Activated T-helper 17 cell treated with anti-CD3 and anti-CD28 coated beads, Interleukin-2, amount 50 U/mL, for 72 hours (primary cell): ENCODE data around the gene BAIAP2L1. TPM values are rescaled to one million over a fixed set of nuclear protein-coding genes. Genes with fewer than 3 reads are reported as not detected.
A peak's percentile ranks its signal among the peaks of the same experiment; 100 is the strongest.

Source experiments
- ATAC-seq: fragments of 150-1000 bp; cut with Tn5 transposase; replicated peaks from 2 replicates; pipeline ENCODE4 v1.10.0; 2021; ENCODE audit warnings: mild to moderate bottlenecking, moderate library complexity
- H3K27ac Mint-ChIP-seq: one replicate; pipeline ENCODE4 v1.8.0; 2022; ENCODE audit warnings: mixed read lengths
- H3K27me3 Mint-ChIP-seq: one replicate; pipeline ENCODE4 v1.8.0; 2022; ENCODE audit warnings: mixed read lengths
- H3K36me3 Mint-ChIP-seq: one replicate; pipeline ENCODE4 v1.8.0; 2022; ENCODE audit warnings: low read depth, mild to moderate bottlenecking, mixed read lengths
- H3K4me1 Mint-ChIP-seq: one replicate; pipeline ENCODE4 v1.8.0; 2022; ENCODE audit warnings: mixed read lengths
- H3K4me3 Mint-ChIP-seq: one replicate; pipeline ENCODE4 v1.8.0; 2022; ENCODE audit warnings: mild to moderate bottlenecking, mixed read lengths
- H3K9me3 Mint-ChIP-seq: one replicate; pipeline ENCODE4 v1.8.0; 2022; ENCODE audit warnings: mixed read lengths
- total RNA-seq, 2 donors: library from RNA; stranded (reverse); gene quantifications; one replicate each; pipeline ENCODE4 v1.2.3, GENCODE V29; 2022

BAIAP2L1 gene
- total RNA-seq, 2 donors from 2014 or later, result 1.2 to 6.0 TPM

DNA sequence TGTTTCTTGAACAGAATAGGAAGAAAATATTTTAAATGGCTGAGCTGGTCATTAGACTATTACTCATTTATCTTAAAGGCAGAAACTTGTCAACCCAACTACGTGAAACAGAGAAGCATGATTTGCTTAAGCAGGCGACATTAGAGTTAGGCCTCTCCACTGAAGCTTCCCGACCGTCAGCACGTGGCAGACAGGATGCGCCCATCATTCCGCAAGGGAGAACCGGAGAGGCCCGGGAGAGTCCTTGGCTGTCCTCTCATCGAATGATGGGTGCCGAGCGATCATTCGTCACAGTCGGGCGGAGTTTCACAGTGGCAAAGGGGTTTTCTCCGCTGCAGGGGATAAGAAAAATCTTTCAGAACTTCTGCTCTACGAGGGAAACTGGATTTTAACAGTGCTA is 107.6 kb downstream of the BAIAP2L1 start:
- H3K4me1 Mint-ChIP-seq, result no peaks in the 10 kb centered on the region
- peaks cover 15% of the 10 kb centered on the region for H3K36me3 Mint-ChIP-seq
- H3K27ac Mint-ChIP-seq, result no peak overlapping the region
- no peaks in the 10 kb centered on the region for H3K27me3 Mint-ChIP-seq
- ATAC-seq, result no peak
- no peaks in the 10 kb centered on the region for H3K9me3 Mint-ChIP-seq
- no peak overlapping the region for H3K4me3 Mint-ChIP-seq

DNA sequence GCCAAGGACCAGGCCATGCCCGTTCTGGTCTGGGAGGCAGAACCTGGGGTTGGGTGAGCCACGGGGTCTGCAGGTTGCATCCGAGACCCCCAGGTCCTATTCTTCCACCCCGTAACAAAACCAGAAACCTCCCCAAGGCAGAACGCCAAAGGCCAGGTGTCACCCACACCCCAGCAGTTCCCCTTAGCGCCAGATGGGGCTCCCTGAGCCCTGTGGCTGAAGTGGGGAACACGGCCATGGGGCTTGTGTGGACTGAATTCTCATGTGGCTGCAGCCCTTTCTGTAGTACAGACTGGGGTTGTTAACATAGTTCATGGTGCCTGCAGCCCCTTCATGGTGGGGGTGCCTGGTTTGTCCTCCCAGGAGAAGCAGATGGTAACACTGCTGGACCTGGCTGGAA is 109.2 kb downstream of the BAIAP2L1 start:
- Mint-ChIP-seq H3K4me3 (no peak overlapping the region), H3K27me3 (no peaks in the 10 kb centered on the region), H3K4me1 (no peaks in the 10 kb centered on the region), H3K9me3 (no peaks in the 10 kb centered on the region), H3K36me3 (peaks cover 15% of the 10 kb centered on the region), H3K27ac (no peak overlapping the region)
- ATAC-seq, result no peak

DNA sequence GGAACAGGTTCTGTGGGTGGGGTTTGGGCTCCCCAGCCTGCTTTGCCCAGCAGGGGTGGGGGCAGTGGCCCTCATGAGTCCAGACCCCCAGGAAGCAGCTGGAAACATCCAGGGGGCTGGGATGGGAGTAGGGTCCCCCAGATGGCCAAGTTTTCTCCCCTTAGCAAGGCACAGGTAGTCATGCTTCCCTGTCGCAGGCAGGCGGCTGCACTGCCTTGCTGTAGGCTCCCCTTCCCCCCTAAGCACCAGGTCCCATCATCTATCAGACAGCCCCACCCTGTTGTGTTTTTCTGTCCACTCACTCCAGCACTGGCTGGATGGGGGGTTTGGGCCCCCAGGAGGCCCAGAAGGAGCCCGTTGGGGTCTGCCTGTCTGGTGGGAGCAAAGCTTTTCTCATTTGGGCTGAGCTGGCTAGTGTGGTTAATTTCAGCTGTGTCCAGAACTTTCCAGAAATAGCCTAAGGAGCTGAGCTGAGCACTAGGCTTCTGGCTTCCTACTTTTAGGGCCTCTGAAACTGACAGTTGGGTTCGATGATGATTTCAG is 111.5 kb downstream of the BAIAP2L1 start:
- H3K4me1 Mint-ChIP-seq, result peaks cover 5% of the 10 kb centered on the region
- no peak overlapping the region for H3K27ac Mint-ChIP-seq
- no peak overlapping the region for H3K4me3 Mint-ChIP-seq
- peaks cover 15% of the 10 kb centered on the region for H3K36me3 Mint-ChIP-seq
- ATAC-seq, result no peak
- no peaks in the 10 kb centered on the region for H3K9me3 Mint-ChIP-seq
- no peaks in the 10 kb centered on the region for H3K27me3 Mint-ChIP-seq

DNA sequence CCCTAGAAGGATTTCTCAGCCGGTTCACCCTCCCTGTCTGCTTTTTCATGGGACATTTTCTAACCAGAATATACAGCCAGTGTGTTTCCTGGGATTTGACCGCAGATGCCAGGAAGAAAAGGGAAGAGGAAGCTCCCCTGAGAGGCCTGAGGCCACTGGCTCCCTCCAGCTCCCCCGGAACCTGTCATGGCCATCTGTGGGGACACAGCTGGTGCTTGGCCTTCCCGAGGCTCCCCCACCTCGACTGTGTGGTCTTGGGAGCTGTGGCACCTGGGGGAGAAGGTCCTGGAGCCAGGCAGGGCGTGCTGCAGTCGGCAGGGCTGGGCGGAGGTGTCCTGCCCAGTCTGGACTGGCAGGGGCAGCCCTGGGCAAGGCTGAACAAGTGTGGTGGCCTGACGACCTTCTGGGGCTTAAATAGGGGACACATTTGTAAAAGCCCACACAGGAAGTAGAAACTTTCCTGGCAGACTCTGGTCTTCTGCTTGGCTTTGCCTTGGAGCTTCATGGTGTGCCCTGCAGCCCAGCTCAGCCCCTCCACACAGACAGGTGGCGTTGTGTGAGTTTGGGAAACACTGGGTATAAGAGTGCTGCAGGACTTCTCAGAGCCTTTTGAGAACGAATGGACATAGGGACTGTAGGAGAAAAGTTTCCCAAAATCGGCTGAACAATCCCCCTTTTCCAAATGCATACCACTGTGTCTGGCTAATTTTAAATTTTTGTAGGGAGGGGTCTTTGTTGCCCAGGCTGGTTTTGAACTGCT is 112.6 kb downstream of the BAIAP2L1 start:
- peaks cover 6% of the 10 kb centered on the region for H3K4me1 Mint-ChIP-seq
- no peak for ATAC-seq
- no peaks in the 10 kb centered on the region for H3K27me3 Mint-ChIP-seq
- H3K9me3 Mint-ChIP-seq, result no peaks in the 10 kb centered on the region
- H3K36me3 Mint-ChIP-seq, result peaks cover 13% of the 10 kb centered on the region
- H3K4me3 Mint-ChIP-seq, result no peak overlapping the region
- H3K27ac Mint-ChIP-seq, result no peak overlapping the region

DNA sequence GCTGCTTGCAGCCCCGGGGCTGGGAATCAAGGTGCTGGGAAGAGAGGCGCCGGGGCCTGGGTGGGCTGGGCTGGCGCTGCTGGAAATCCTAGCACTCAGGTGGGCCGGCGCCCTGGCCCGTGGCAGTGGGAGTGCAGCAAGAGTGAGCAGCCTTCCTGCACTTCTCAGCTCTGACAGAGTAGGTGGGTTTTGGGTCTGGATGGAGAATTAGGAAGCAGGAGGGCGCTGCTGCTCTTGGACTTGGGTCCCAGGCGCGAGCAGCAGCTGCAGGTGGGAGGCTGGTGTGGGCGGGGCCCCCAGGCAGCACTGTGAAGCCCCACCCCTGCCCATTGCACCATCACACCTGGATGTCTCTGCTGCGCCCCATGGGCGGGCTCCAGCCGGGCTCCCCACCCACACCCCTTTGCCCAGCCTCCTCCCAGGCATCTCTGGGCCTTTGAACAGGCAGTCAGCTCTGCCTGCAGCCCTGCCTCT is 113.4 kb downstream of the BAIAP2L1 start:
- Mint-ChIP-seq H3K9me3 (no peaks in the 10 kb centered on the region), H3K4me1 (peaks cover 10% of the 10 kb centered on the region), H3K36me3 (peaks cover 10% of the 10 kb centered on the region), H3K27ac (no peak overlapping the region), H3K4me3 (no peak overlapping the region), H3K27me3 (no peaks in the 10 kb centered on the region)
- ATAC-seq, result no peak

DNA sequence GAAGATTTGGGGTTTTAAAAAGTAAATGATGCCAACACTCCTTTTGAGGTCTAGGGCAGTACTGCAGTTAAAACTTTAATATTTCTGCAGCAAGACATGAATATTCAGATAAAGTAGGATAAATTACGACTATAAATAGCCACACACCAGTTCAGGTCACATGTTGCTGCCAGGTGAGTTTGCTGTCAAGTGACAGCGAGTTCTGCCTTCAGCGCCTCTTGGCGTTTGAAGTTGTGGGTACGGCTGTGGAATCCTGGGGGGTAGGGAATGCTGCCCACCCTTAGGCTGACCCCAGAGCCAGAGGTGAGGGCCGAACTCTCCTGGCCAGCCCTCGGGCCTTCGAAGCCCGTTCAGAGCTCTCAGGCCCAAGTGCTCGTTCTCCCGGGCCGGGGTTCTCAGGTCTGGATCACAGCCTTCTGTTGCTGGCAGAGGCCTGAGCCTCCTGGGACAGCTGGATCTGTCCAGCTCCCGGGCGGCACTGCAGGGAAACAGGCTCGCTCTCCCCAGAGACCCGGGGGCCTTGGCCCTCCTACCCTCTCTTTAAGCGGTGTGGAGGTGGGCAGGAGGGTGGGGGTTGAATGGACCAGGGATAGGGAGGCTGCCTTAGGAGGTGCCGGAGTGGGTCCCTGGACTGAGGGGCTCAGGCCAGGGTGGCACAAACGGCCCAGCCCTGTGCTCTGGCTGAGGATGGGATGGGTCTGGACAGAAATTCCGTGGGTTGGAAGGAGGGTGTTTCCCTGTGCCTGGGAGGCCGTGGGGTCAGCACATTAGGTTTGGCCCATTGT is 114.0 kb downstream of the BAIAP2L1 start:
- H3K4me1 Mint-ChIP-seq, result peaks cover 12% of the 10 kb centered on the region
- H3K36me3 Mint-ChIP-seq, result peaks cover 9% of the 10 kb centered on the region
- no peak overlapping the region for H3K4me3 Mint-ChIP-seq
- peak overlapping the region; percentile 33 for H3K27ac Mint-ChIP-seq
- no peaks in the 10 kb centered on the region for H3K9me3 Mint-ChIP-seq
- ATAC-seq, result no peak
- no peaks in the 10 kb centered on the region for H3K27me3 Mint-ChIP-seq

DNA sequence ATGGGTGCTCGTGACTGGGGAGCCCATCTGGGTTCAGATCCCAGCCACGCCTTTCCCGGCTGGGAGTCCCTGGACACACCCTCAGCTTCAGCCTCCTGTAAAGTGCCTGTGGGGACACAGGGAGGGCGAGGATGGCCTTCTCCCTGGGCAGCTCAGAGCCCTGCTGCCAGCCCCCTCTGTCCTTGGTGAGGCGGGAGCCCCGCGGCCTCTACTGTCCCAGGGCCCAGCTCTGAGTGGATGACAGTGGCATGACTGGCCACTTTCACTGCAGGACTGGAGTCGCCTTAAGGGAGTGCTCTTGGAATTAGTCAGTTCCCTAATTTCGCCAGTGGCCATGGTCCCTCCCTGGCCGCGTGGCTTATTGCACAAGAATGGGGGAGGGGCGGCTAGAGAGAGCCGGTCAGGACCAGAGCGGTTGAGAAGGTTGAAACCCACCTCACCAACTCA is 114.8 kb downstream of the BAIAP2L1 start:
- Mint-ChIP-seq H3K27ac (peak overlapping the region; percentile 33), H3K36me3 (peaks cover 9% of the 10 kb centered on the region), H3K4me1 (peaks cover 12% of the 10 kb centered on the region), H3K4me3 (no peak overlapping the region), H3K27me3 (no peaks in the 10 kb centered on the region), H3K9me3 (no peaks in the 10 kb centered on the region)
- no peak for ATAC-seq

DNA sequence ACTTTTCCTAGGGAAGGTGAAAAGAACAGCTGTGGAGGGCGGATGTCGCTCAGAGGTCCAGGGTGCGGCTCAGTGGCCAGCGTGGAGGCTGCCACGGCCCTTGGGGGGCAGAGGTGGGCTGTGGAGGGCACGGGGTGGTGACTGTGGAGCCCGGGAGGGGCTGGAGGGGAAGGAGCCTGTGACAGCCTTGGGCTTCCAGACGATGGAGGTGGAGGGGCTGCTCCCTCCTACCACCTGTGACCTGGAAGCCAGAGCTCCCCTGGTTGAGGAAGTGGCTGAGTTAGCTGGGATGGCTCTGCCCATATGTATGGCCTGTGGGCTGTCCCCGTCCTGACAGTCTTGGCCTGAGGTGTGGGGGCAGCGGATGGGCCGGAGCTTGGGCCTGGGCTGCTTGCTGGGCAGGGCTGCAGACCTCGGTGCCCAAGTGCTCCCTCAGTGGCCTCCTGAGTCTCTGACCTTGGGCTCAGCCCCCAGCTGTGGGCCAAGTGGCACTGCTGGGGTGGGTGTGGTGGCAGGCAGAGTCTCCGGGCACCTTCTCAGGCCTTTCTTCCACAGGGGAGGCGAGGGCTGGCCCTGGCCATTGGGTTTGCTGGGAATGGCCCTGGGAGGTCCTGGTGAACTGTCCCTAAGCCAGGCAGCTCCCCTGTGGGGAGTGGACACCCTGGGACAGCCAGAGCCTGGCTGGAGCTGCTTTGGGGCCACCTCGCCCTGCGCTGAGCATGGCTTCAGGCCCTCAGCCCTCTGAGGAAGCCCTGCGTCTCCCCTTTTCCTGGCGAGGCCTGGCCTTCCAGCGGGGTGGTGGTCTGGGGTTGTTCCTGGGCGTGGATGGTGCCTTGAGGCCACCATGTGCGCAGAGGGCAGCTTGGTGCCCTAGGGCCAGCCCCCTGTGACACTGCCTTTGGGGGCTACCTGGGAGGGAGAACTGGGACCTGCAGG is 115.5 kb downstream of the BAIAP2L1 start:
- Mint-ChIP-seq H3K27me3 (no peaks in the 10 kb centered on the region), H3K9me3 (no peaks in the 10 kb centered on the region), H3K4me1 (peaks cover 12% of the 10 kb centered on the region), H3K4me3 (no peak overlapping the region), H3K27ac (peak overlapping the region; percentile 50), H3K36me3 (peaks cover 9% of the 10 kb centered on the region)
- ATAC-seq, result no peak

DNA sequence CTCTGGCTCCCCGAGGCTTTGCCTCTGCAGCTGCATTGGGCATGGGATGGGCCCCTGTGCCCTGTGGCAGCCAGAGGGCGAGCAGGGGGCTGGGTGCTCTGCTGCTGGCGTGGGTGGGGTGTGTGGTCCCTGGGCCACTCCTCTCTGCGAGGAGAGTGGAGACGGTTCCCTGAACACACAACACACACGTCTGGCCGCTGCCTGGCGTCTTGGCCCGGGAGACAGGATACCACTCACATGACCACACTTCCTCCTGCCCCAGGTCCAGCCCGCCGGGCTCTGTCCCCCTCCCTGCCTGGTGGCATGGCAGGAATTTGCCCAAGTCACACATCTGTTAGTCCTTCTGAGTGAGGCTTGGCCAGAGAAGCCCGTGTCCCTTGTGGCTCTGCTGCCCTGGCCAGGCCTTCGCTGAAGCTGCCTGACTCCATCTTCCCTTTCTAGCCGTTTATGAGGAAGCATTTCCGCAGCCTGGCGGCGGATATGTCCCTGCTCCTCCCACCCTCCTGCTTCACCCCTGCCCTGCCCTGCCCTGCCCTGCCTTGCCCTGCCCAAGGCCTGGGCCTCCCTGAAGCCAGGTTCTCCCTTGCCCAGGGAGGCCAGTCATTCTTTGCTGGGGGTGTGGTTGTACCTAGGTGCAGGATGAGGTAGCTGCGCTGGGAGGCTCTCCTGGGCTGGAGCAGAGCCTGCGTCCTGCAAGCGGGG is 116.4 kb downstream of the BAIAP2L1 start:
- peaks cover 12% of the 10 kb centered on the region for H3K4me1 Mint-ChIP-seq
- H3K4me3 Mint-ChIP-seq, result peak overlapping the region; percentile 41
- H3K9me3 Mint-ChIP-seq, result no peaks in the 10 kb centered on the region
- H3K36me3 Mint-ChIP-seq, result peaks cover 9% of the 10 kb centered on the region
- H3K27me3 Mint-ChIP-seq, result no peaks in the 10 kb centered on the region
- no peak for ATAC-seq
- H3K27ac Mint-ChIP-seq, result peak overlapping the region; percentile 50

DNA sequence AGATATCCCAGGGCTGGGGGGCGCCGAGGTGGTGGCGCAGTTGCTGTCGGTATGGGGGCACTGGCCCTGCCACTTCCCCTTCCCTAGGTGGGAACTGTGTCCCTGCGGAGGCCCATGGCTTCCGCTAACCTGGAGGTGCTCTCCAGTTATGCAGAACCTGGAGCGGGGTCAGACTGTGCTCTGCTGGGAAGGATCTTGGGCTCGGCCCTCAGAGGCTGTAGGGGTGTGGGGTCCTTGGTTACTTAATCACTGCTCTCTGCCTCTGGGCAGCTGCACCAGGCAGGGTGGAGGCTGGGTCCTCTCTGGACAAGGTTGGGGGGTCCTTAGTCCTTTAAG is 117.0 kb downstream of the BAIAP2L1 start:
- Mint-ChIP-seq H3K4me1 (peaks cover 12% of the 10 kb centered on the region), H3K27me3 (no peaks in the 10 kb centered on the region), H3K36me3 (peaks cover 9% of the 10 kb centered on the region), H3K4me3 (peak overlapping the region; percentile 41), H3K27ac (no peak overlapping the region), H3K9me3 (no peaks in the 10 kb centered on the region)
- no peak for ATAC-seq

DNA sequence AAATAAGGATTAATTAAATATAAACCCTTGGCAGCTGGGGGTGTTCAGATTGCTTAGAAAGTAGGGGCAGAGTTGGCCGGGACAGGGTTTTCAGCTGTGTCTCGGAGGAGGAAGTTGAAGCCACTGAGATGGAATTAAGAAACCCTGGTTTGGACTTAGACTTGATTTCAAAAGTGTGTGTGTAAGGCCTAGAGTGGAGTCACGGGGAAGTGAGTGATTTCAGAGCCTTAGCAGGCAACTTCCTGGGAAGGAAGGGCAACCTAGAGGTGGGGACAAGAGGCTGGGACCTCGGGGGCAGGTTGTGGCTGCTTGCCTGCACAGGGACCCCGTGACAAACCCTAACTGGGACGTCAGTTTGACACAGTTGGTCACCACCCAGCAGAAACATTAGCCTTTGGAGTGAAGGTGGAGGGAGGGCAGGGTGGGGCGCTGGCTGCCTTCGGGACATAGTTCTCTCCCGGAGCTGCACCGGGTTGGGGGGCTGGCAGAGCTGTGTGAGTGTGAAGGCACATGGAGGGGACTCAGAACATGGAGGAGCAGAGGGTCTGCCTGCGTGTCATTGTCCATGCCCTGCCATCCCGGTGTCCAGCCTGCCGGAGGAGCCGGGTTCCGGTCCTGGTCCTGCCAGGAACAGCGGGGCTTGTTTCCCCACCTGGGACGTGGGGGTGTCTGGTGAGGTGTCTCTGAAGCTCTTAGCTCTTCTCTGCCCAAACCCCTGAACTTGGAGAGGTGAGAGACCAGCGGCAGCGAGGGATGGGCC is 117.6 kb downstream of the BAIAP2L1 start:
- Mint-ChIP-seq H3K9me3 (no peaks in the 10 kb centered on the region), H3K4me1 (peaks cover 12% of the 10 kb centered on the region), H3K27ac (peak overlapping the region; percentile 83), H3K36me3 (peaks cover 9% of the 10 kb centered on the region), H3K27me3 (no peaks in the 10 kb centered on the region), H3K4me3 (peak overlapping the region; percentile 84)
- ATAC-seq, result no peak

DNA sequence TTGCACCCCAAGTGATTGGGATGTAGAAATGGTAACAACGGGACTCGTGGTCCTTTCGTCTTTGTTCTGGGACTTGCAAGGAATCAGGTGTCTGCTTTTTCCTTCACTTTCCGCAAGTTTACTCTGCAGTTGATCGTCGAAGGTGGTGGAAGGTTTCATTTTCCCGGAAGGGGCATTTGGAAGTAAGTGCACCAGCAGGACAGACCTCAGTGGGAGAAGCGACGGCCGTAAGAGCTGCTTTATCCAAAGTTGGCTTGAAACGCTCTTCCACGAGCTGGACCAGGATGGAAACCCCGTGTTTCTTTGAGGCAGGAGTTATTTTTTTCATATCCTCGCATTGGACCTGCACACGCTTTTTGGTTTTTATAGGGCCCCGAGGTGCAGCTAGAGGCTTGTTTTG is 118.2 kb downstream of the BAIAP2L1 start:
- H3K4me1 Mint-ChIP-seq, result peaks cover 12% of the 10 kb centered on the region
- no peak for ATAC-seq
- H3K4me3 Mint-ChIP-seq, result peak overlapping the region; percentile 84
- peaks cover 9% of the 10 kb centered on the region for H3K36me3 Mint-ChIP-seq
- H3K9me3 Mint-ChIP-seq, result no peaks in the 10 kb centered on the region
- H3K27ac Mint-ChIP-seq, result peak overlapping the region; percentile 83
- H3K27me3 Mint-ChIP-seq, result no peaks in the 10 kb centered on the region
